Hematopoietic multipotent progenitor cell treated with erythropoietin and hydrocortisone succinate and interleukin-3 and kit ligand, for 6 days (in vitro differentiated cells): ENCODE data around the gene SFRP2.

Experiments
- DNase-seq: peaks from one replicate; pipeline ENCODE4 v3.0.0-alpha.2; 2015

The SFRP2 gene

DNA sequence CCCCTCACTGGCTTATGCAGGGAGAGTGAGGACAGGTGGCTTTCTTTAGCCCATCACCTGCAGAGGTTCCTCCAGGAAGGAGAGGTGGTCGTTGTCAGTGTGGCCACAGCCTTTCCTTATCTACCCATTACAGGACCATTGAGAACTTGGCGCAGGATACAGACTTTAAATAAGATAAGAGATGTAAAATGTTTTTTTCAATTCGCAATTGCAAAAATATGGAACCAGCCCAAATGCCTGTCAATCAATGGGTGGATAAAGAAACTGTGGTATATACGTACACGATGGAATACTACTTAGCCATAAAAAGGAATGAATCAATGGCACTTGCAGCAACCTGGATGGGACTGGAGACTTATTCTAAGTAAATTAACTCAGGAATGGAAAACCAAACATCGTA, 22.1 kb downstream of the SFRP2 start:
- no peak for DNase-seq

DNA sequence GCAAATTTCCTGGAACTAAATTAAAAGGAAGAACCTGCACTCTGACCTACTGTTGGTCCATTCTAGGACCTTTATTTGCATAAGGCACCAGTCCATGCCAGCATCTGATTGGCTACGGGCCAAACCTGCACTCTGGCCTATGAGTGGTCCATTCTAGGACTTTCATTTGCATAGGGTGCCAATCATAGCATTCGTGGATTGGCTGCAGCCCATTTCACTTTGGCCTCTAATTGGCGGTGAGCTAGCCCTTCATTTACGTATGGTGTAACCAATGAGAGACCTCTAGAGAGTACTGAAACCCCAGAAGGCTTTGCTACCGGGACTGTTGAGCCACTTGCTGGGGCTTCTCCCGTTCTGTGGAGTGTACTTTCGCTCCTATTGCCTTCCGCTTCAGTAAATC, 23.0 kb downstream of the SFRP2 start:
- no peak for DNase-seq

- DNase-seq = no peak
These were observed 24.1 kb downstream of the SFRP2 start for GRCh38 chr4:153764601-153765368.

DNA sequence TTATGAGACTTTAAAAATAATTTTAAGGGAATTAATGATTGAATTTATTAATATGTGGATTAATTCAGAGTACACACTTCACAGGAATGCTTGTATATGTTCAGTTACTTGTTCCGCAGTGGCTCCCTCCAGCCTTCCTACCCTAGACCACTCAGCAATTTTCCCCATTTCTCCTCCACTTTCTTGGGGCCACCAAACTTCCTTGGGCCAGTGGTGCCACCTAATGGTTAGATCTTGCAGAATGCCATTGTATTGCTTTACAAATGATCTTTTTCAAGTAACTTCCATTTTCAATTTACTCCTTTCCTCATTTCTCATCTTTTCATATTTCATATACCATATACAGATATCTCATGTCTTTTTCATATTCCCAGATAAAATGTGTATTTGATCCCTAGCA, 25.5 kb downstream of the SFRP2 start:
- DNase-seq = peak; percentile 29

- peak; percentile 9 for DNase-seq
These were observed 29.2 kb downstream of the SFRP2 start, which contains the start of gene RNF175 for GRCh38 chr4:153759407-153760316. RNF175 (minus strand) TSS chr4:153760024; CDS start chr4:153759862, 162 bp downstream.

GRCh38 chr4:153758688-153759406, 30.0 kb downstream of the SFRP2 start:
- no peak for DNase-seq

- peak; percentile 16 for DNase-seq
These were observed 30.7 kb downstream of the SFRP2 start for GRCh38 chr4:153758136-153758535.

DNA sequence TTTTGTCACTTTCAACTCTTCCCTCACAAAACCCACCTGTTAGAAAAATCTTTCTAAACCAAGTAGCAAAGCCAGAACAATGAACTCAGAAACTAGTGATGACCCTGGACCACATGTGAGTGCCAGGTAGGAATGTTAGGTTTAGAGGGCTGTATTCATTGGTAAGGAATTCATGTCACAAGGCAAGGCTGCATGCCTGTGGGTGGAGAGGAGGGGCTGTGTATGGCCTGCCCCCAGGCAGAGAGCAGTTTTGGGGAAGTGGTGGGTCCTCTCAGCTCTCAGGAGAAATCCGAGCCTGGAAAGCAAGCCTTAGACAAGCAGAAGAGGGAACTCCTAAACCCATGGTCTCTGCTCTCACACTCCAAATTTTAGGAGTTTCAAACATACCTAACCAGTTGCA, 31.5 kb downstream of the SFRP2 start:
- DNase-seq = no peak

DNA sequence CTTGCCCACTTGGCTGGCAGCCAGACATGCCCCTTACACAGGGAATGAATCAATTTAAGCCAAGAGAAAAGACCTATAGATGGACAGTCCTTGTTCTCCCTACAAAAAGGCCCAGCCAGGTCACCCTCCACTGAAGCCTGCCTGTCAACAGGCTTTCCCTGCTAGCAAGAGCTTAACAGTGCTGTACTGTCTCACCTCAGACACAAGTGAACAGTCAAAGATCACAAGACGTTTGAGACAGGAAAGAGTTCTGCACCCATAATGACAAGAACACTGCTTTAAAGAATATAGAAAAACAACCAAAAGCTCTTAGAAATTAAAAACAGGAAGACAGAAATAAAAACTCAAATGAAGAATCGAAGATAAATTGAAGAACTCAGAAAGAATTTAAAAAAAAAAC, 33.7 kb downstream of the SFRP2 start:
- no peak for DNase-seq

DNA sequence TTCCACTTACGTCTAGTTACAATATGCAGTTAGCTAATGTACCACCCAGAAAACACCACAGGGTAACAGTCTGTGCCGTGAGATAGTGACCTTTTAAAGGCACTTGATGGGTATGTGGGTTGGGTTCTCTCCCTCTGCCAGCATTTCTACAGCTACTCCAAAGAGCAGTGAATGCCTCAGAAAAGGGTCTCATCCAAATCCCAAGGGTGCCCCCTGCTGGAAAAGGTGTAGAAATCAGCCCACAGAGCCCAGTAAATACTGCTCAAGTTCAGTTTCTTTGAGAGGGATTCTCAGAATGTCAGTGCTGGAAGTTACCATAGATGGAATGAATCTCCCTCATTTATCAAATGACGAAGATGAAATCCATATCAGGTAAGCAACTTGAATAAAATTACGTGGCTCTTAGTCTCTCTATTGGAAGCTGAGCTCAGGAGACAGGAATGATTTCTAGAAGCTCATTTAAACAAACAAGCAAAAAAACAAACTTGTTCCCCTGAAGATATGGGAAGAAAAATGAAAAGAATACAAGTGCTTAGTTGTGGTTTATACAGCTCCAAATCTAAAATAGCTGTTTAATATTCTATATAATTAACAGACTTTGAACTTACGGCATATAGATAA, 38.6 kb downstream of the SFRP2 start:
- DNase-seq = peak; percentile 89

- no peak for DNase-seq
These were observed 40.5 kb downstream of the SFRP2 start for GRCh38 chr4:153748378-153748777.

DNA sequence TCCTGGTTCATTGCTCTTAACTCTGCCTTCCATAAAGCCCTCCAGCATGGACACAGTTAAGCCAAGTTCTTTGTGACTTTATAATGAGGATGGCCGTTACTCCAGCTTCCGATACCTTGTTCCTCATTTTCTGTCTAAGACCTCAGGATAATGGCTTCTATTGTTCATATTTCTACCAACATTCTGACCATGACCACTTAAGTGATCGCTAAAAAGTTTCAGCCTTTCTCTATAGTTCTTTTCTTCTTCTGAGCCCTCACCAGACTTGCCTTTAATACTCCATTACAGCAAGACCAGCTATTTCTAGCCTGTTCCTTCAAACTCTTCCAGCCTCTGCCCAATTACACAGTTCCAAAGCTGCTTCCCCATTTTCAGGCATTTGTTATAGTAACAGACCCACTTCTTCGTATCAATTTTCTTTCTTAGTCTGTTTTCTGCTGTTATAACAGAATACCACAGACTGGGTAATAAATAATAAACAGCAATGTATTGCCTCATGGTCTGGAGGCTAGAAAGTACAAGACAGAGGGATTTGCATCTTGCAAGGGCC, 41.4 kb downstream of the SFRP2 start:
- DNase-seq = no peak

GRCh38 chr4:153745651-153746050, 43.2 kb downstream of the SFRP2 start:
- DNase-seq = no peak

DNA sequence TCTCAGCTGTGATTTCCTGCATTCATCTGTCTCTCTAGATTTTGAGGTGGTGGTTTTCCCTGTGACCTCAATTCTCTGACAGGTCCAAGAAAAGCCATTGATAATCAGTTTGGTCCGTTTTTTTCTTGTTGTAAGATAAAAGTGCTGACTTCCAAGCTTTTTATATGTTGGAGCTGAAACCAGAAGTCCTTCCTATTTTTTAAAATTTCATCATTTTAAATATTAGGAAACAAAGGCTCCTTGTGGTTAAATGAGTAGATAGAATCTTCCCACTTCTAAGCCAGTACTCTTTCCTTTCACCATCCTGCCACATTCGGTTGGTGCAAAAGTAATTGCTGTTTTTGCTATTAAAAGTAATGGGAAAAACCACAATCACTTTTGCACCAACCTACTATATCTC, 47.3 kb downstream of the SFRP2 start:
- no peak for DNase-seq

DNA sequence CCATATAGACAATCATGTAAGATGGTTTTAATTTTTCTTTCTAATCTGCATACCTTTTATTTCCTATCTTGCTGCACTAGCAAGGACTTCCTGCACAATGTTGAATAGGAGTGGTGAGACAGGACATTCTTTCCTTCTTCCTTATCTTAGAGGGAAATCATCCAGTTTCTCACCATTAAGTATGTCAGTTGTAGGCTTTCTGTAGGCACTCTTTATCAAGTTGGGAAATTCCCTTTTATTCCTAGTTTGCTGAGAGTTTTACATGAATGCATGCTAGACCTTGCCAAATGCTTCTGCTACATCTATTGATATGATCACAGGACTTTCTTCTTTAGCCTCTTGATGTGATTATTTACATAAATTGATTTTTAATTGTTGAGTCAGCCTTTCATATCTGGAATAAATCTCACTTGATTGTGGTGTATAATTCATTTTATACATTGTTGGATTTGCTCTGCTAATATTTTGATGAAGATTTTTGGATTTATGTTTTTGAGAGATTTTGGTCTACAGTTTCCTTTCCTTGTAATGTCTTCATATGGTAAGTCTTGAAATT, 52.9 kb downstream of the SFRP2 start:
- no peak for DNase-seq

GRCh38 chr4:153733751-153734448, 55.0 kb downstream of the SFRP2 start:
- DNase-seq = no peak

- no peak for DNase-seq
These were observed 57.6 kb downstream of the SFRP2 start for GRCh38 chr4:153731239-153731638.
